OCI-M1 (cell line): ENCODE results near the gene R3HDM2.
"Not testable (repeated sequence)": the region's sequence is repeated elsewhere in the genome, so short reads cannot be mapped to it uniquely, and the experiment has no call there.

Source experiments
- DNase-seq: peaks from one replicate; lab custom pipeline; 2025; lab: John Stamatoyannopoulos, UW

R3HDM2 gene

GRCh38 chr12:57426948-57427347 lies 3.9 kb downstream of the R3HDM2 start:
- DNase-seq: not testable (repeated sequence)

GRCh38 chr12:57420482-57420881 lies 10.4 kb downstream of the R3HDM2 start:
- no peak for DNase-seq

- DNase-seq: no peak
These were observed 11.3 kb downstream of the R3HDM2 start for GRCh38 chr12:57419495-57419894.

DNA sequence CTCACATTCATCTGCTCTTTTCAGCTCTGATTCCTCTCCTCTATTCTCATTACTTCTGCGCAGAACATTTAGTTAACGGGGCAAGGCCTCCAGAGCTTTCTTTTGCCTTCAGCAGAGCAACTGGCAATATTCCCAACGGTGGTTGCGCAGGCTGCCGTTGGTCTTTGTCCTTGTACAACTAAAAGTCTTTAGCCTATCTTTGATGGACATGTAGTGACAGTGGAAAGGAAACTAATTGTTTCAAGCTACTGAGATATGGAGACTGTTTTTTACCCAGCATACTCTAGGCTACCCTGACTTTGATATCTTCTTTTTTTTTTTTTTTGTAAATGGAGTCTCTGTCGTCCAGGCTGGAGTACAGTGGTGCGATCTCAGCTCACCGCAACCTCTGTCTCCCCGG lies 12.6 kb downstream of the R3HDM2 start:
- no peak for DNase-seq

- no peak for DNase-seq
These were observed 14.5 kb downstream of the R3HDM2 start for GRCh38 chr12:57416039-57416996.

DNA sequence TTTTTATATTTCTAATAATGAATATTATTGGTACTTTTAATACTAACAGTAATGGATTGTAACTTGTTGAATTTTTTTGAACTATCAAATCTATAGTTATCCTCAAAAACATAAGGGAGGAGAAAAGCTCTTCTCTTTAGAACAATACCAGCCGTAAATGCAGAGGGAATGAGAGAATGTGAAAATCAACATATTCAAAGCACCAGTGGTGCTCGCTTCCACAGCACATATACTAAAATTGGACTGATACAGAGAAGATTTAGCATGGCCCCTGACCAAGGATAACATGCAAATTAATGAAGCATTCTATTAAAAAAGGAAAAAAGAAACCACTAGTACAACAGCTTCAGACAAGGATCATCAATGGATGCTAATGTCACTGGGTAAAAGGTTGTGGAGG lies 15.8 kb downstream of the R3HDM2 start:
- DNase-seq: no peak

DNA sequence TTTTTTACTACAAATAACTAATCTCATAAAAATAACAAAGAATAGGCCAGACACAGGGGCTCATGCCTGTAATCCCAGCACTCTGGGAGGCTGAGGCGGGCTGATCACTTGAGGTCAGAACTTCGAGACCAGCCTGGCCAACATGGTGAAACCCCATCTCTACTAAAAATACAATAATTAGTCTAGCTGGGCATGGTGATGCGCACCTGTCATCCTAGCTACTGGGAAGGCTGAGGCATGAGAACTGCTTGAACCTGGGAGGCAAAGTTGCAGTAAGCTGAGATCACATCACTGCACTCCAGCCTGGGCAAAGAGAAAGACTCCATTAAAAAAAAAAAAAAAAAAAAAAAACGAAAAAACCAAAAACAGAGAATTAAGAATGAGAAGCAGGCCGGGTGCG lies 16.7 kb downstream of the R3HDM2 start:
- DNase-seq: not testable (repeated sequence)

- no peak for DNase-seq
These were observed 20.3 kb downstream of the R3HDM2 start for GRCh38 chr12:57410534-57410933.

DNA sequence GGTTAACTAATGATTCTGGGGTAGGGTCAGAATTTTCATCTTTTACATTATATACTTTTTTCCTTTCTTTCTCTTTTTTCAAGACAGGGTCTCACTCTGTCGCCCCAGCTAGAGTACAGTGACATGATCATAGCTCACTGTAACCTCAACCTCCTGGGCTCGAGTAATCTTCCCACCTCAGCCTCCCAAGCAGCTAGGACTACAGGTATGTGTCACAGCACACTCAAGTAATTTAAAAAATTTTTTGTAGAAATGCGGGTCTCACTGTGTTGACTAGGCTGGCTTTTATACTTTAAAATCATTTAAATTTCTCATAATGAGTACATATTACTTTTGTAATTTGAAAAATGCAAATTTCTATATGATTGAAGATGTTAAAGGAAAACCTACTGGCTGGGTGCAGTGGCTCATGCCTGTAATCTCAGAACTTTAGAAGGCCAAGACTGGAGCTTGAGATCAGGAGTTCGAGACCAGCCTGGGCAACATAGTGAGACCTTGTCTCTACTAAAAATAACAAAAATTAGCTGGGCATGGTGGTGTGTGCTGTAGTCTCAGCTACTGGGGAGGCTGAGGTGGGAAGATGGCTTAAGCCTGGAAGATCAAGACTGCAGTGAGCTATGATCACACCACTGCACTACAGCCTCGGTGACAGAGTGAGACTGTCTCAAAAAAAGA lies 25.7 kb downstream of the R3HDM2 start:
- no peak for DNase-seq

DNA sequence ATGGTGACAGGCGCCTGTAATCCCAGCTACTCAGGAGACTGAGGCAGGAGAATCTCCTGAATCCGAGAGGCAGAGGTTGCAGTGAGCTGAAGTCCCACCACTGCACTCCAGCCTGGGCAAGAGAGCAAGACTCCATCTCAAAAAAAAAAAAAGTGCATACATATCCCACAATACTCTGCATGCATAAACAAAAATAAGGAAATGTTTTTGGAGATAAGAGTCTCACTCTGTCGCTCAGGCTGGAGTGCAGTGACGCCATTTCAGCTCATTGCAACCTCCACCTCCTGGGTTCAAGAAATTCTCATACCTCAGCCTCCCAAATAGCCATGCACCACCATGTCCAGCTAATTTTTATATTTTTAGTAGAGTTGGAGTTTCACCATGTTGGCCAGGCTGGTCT lies 28.7 kb downstream of the R3HDM2 start:
- DNase-seq: not testable (repeated sequence)

GRCh38 chr12:57401165-57401564 lies 29.7 kb downstream of the R3HDM2 start:
- no peak for DNase-seq

DNA sequence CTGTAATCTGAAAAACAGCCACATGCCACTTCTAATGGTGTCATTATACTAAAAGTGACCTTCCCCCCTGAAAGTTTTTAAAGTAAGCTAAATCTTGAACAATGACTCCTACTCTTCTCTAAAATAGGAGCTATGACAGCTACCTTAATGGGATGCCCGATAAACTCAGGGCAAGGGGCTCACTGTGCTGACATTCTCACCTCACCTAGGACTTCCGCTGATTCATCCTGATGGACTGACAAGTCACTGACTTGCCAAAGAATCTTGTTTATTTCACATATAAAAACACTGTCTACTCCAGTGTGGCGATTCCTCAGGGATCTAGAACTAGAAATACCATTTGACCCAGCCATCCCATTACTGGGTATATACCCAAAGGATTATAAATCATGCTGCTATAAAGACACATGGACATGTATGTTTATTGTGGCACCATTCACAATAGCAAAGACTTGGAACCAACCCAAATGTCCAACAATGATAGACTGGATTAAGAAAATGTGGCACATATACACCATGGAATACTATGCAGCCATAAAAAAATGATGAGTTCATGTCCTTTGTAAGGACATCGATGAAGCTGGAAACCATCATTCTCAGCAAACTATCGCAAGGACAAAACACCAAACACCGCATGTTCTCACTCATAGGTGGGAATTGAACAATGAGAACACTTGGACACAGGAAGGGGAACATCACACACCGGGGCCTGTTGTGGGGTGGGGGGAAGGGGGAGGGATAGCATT lies 31.0 kb downstream of the R3HDM2 start:
- not testable (repeated sequence) for DNase-seq

GRCh38 chr12:57397441-57397840 lies 33.4 kb downstream of the R3HDM2 start:
- no peak for DNase-seq

- DNase-seq: no peak
These were observed 35.7 kb downstream of the R3HDM2 start for GRCh38 chr12:57395121-57395520.

DNA sequence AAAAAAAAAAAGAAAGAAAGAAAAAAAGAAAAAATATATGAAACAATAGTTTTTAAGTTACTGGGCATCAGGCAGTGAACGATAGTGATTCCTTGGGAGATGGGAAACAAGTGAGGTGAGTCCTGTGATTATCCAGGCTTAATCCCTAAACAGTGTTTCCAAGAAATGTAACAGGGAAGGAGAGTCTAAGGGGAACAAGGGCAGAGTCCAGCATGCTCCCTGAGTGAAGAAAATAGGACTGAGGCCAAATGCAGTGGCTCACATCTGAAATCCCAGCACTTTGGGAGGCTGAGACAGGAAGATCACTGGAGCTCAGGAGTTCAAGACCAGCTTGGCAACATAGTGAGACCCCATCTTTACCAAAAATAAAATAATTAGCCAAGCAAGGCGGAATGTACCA lies 40.7 kb downstream of the R3HDM2 start:
- DNase-seq: no peak

DNA sequence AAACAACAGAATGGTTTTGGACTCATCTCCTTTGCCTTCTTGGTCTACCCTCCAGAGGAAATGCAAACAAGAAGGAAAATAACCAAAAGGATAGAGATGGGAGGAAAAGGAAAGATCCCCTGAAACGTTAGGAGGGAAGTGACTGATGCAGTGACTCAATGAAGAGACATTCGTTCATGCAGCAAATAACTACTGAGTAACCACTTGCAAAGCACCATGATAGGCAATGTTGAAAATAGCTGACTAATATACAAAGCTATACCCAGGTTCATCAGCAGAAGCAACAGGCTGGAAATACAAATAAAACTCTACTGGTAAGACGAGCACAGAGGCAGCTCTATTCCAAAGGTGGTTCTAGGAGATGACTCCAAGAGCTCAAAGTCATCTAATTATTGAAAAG lies 41.8 kb downstream of the R3HDM2 start:
- DNase-seq: no peak

GRCh38 chr12:57388425-57388824 lies 42.4 kb downstream of the R3HDM2 start:
- DNase-seq: no peak

DNA sequence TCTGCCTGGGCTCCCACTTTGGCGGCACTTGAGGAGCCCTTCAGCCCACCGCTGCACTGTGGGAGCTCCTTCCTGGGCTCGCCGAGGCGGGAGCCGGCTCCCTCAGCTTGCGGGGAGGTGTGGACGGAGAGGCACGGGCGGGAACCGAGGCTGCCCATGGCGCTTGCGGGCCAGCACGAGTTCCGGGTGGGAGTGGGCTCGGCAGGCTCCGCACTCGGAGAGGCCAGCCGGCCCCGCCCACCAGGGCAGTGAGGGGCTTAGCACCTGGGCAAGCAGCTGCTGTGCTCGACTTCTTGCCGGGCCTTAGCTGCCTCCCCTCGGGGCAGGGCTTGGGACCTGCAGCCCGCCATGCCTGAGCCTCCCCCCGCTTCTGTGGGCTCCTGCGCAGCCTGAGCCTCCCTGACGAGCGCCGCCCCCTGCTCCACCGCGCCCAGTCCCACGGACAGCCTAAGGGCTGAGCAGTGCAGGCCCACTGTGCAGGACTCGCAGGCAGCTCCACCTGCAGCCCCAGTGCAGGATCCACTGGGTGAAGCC lies 44.6 kb downstream of the R3HDM2 start:
- no peak for DNase-seq

DNA sequence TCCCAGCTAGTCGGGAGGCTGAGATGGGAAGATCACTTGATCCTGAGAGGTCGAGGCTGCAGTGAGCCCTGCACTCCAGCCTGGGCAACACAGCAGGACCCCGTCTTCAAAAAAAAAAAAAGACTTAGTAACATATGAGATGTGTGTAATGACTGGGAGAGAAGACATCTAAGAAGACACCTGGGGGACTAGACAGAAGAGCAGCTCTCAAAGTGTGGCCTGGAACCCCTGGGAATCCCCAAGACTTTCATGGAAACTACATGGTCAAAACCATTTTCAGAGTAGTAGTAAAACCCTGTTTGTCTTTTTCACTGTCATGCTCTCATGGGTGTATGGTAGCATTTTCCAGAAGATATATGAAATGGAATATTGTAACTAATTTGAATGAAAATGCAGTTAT lies 45.3 kb downstream of the R3HDM2 start:
- DNase-seq: no peak

DNA sequence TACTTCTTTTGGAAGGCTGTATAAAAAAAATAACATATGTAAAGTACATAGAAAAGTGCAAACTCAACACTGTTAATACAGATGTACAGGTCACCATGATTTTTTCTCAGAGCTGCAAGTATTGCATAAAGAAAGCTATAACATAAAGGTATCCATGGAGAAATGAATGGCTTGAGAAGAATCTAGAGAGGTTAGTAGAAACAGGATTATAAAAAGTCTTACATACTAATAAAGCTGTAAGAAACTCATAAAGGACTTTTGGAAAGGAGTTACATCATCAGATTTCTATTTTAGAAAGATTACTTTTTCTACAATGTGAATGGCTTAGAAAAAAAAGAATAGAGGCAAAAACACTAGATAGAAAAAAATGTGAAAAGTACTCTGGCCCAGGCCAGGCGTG lies 46.4 kb downstream of the R3HDM2 start:
- no peak for DNase-seq

- DNase-seq: no peak
These were observed 49.1 kb downstream of the R3HDM2 start for GRCh38 chr12:57381693-57382220.

DNA sequence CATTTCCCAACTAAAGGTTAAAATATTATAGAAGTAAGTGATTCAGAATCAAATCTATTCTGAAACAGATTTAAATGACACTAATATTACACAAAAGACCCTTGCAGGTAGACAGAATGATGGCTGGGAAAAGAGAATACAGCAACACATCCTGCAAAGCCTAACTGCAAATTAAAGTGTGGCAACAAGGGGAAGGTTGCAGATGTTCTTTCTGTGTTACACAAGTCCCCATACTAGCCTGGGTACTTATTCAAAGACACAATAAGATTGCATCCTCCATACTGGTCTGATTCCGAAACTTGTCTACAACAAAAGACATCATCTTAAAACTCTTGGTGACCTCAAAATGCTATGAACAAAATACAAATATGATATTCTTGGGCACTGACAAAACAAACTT lies 50.5 kb downstream of the R3HDM2 start:
- DNase-seq: no peak
